ENCODE data around the gene LRRC8B.

Gene LRRC8B

DNA sequence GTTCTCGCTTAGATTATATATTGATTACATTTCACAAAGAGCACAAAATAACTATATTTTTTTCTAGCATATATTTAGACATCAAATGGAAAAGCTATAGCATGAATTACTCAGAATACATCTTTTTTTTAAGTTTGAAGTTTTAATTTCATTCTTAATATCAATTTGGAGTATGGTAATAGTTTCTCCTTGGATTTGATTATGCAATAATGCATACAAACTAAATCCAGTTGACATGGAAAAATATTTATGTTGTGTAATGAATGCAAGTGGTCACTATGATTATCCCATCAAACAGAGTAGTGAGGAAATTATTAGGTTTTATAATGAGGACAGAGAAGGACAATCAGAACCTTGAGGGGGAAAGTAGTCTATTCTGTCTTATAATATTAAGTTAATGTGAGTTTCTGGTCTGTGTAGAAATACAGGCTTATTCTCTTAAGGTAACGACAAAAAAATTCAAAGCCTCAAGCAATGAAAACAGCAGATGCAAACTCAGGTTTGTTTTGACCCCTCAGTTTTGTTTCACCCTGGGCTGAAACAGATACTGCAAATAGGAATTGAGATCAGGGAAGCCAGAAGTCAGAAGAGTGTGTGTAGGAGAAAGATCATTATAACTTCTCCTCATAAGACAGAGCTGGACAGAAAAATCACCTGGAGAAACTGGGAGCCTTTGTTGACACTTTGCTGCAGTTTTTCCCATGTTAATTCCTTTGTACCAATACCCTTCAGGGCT lies 23.7 kb downstream of the LRRC8B start:
- no peak for DNase-seq

DNA sequence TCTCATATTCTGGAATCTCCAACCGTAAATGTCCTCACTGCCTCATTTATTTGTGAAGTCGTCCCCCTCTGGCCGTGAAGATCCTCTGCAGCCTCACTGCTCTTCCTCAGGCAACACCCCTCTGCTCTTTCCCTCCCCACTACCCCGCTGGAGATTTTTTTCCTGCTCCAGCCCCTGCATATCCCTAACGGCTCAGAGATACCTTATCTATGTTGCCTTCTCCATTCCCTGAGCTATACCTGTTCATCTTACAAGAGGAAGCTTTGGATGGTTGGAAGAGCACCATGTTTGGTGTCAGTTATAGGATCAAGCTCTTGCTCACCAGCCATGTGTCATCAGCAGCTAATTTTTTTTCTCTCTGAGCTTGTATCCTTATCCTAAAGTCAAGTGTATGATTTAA lies 26.4 kb downstream of the LRRC8B start:
- no peak for DNase-seq

DNA sequence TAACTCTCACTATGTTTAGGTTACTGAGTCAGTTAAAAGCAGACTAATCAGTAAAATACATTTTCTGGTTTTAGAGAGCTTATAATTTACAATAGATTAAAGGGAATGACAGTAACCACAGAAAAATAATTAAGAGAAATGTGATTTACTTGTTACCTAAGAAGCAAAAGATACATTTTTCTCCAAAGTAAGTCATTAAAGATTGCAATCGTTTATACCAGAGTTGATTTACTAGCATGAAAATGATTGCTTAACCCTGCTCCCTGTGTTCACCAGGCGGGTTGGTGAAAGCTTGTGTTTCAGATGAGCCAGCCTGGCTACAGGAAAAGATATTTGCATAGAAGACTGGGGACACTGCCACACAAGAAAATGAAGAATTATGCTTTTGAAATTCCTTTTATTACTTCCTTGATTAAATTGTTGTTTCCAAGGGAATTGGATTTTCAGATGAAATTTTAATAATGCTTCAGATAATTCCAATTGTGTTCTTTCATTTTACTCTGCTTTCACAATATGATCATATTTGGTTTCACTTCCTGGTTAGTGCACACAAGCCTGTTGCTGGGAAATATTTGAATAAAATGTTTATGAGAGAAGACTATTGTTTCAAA lies 27.9 kb downstream of the LRRC8B start:
- no peak for DNase-seq

DNA sequence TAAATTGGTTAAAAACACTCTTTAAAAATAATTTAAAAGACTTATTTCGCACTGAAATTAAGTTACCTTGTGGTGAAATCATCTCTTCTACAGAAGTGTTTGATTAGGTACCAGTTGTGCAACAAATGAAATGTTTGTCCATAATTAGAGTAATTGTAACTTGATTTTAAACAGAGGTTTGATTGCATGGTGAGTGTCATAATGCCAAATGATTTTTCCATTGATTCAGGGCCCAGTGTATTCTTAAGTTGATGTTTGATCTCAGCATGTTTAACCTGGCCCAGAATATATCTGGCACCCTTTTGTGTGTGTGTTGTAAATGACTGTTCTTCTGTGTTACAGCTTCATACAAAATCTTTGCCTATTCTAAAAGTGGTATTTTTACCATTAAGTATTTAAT lies 28.5 kb downstream of the LRRC8B start:
- no peak for DNase-seq

DNA sequence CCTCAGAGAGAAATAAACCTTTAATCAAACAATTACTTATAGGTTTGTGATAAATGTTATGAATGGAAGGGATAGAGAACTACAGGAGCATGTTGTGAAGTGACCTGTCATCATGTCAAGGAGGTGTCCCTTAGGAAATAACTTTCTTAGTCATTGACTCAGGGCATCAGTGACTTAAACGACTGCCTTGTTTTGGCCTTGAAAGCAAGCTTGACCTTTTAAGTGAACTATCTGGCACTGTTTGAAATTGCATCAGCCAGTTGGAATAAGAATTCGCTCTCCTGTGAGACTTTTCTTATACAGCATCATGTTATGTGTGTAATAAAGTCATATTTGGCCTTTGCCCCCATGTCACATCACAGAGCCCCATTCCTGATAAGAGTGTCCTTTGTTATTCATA lies 30.9 kb downstream of the LRRC8B start:
- DNase-seq: no peak

DNA sequence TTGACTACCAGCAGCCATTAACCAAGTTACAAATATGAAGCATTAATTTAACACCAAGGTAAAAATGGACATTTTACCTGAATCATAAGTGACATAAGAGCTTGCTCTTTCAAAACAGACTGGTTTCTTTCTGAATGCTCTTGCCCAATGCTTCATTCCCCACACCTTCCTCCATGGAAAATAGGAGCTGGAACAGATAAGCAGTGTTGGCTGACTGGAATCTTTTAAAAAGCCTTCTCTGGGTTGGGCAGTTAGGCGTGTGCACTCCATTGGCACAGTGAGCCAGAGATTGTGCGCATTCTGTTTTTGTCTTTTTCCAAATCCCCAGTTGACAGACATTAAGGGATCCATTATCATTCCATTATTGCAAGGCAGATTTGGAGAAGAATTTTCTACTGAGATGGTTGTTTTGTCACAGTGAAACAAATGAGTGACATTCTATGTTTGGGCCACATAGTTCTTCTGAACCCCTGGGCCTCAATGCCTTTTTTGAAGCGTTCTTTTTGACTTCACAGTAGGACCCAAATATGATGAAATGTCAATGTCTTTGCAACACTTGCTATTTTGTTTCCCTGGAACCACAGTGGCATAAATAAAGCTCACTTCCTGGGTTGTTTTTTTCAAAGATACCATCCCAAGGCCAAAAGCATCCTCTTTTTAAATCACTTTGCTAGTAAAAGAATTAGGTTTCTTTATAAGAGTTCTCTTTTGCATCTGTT lies 32.3 kb downstream of the LRRC8B start:
- DNase-seq: no peak

DNA sequence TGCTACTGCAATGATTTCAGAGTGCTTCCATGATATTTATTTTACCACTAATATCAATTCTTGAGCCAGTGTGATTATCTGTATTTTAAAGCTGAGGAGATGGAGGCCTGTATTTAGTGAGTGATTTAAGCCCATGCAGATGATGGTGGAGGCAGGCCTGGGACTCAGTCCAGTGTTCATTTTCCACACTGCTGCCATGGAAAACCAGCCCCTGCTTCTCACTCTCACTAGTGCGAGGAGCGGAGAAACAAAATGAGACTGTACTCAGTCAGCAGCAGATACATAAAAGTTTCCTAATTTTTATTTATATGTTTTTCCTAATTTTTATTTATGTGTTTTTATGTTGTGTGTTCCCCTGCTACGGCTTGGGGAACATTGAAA lies 32.8 kb downstream of the LRRC8B start:
- DNase-seq: no peak

DNA sequence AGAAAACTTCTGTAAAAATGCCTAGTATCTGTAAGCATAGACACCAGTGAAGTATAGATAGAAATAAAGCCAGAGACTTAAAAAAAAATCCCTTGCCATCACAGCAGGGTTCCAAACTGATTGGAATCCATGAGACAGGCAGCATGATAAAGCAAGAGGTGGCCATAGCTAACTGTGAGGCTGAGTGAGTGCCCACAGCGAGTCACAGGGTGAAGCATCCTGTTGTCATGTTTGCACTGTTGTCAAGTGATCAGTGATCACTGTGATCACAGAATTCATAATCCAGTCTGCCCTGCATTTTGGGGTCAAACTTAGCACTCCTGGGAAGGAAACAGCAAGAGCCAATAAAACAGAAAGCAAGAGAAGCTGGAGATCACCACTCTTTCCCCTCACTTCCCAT lies 33.3 kb downstream of the LRRC8B start:
- DNase-seq: no peak

DNA sequence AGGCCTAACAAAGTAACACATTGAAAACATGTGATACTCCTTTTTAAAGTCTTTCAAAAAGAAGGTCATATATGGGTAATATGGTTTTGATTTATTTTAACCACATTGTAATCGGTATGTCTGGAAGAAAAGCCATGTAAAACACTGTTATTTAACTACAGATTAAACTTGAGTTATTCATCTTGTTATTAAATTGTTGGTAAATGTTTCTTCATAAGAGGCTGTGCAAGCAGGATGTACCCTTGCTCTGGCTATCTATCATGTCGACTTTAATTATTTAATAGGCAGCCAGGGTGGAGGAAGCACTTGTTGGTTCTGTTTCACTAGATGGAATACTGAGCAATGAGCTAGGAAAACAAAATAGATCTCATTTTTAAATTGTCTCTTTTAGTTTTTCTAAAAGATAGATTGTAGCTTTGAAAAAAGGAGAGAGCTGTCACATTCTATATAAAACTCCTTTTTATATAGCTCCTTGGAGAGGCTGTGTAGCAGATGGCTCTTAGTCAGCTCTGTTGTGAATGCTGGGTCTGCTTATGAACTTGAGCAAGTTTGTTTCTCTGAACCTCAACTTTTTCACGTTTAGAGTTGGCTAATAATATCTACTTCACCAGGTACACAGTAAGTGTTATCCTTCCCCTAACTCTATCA lies 39.5 kb downstream of the LRRC8B start:
- no peak for DNase-seq

DNA sequence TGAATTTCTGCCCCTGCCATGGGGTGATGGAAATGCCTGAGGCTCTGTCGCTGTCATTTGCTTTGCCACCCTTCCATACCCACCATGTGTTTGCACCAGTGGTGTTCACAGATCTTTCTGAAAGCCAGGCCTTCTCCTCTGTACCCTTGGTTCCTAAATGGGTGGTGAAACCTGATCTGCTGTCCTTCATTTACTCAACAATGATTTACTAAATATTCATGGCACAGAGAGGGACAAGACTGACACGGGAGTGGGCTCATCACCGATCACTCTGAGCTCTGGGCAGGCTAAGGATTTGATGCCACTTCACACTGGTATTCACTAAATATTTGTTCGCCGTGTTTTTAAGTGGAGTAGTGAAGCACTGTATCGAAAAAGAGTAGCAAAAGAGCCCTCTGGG lies 40.9 kb downstream of the LRRC8B start:
- DNase-seq: no peak

DNA sequence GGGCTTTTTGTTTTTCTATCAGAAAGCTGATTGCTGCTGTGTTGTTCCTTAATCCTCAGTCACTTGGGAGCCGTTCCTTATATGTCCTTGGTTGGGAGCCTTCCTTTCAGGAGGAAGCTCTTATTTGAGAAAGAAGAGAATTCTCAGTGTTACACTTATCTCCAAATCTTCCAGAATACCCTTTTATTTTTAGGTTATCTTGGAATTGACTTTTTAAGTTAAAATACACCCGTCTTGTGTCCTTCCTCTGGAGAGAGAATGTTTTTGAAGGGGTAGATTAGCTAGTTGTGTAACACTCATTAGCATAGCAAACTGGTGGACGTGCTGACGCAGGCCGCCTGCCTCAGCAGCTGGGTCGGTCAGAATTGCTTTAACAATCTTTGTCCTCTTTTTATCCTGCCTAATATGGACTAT lies 42.1 kb downstream of the LRRC8B start:
- no peak for DNase-seq

DNA sequence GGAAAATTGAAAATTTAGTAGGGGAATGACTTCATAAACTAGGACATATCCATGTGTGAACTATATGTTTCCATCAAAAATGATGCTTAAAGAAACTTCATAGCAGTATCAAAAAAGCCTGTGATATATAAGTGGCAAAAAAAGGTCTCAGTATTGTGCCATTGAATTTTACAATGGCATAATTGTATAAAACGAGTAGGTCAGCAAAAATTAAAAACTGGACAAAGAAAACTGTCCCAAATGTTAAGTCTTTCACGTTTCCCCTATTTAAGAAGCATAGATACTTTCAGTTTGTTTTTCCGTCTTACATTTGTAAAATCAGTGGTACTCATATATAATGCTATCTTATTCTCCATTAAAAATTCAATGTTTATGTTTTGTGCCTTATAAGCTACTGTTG lies 43.2 kb downstream of the LRRC8B start:
- no peak for DNase-seq

DNA sequence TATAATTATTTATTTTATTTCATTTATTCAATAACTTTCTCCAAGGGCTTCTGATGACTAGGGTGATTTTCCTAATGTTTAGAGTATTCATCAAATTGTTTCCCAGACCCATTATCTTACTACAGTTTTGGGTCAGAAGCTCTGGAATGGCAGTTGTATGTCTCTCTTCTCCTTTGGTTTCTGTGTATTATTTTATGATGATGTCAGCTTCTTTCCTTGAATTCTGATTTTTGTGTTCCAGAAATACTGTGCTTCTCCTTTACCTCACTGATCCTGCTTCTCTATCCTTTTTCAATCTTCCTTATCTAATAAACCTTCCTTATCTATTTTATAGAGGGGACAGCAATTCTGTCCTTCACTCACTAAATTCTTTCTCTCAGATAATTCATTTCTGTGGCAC lies 48.8 kb downstream of the LRRC8B start:
- no peak for DNase-seq

DNA sequence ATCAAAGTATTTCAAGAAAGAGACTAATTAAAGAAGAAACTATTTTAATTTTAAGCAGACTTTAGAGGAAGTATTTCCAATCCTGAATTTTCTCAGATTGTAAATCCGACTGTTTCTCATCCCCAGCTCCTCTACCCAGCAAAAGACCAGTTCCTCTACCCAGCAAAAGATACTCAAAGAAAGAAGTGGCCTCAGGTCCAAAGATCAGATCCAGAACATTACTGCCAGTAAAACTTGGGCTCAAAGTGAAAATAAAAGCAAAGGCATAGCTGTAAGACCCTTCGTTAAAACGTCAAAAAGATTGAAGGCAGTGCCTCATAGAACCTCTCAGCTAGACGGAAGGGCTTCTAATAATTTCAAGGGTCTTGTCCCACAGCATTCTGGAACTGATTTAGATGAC lies 50.0 kb downstream of the LRRC8B start:
- no peak for DNase-seq

DNA sequence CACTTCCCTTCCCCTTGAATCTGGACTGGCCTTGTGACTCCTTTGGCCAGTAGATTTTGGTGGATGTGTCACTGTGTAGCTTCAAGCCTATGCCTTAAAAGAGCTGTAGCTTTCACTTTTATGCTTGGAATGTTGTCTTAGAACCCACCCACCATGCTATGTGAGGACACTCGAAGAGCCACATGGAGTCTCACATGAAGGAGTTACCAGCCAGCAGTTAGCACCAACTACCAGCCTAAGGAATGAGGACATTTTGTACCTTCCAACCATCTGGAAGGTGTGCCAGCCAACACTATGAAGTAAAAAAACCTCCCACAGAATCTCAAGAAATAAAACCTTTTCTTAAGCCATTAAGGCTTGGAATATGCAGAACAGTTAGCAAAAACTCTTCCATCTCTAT lies 50.6 kb downstream of the LRRC8B start:
- DNase-seq: no peak

DNA sequence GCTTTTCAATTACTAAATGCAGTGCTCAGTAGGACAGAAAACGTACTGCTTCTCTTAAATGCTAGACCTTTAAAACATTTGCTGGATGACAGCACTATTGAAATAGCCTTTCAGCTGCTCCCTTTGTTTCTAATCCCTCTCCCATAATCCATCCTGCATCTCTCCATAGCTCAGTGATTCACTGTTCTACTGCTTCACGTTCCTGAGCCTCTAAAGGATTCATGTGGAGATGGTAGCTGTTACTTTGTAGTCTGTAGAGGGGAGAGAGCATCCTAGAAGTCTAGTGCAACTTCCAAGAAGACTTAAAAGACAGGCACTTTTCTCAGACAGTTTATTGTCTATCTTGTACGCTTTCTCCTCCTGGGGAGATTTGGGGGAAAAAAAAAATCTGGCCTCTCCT lies 51.4 kb downstream of the LRRC8B start:
- DNase-seq: no peak

DNA sequence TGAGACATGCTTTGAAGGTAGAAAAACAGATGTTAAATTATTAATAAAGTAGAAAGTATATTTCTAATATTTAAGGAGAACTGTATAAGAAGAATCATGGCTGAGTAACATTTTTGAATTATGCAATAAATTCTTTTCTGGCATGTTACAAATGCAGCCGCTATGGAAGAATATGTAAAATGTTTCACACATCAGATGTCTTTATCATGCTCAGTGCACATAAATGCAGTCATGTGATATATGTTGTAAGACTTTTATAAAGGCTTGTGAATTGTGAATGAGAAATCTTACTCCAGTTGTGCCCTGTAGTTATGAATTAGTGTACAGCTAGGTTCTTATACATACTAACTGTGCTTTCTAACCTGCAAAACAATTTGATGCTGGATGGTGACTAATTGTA lies 53.5 kb downstream of the LRRC8B start:
- DNase-seq: no peak

DNA sequence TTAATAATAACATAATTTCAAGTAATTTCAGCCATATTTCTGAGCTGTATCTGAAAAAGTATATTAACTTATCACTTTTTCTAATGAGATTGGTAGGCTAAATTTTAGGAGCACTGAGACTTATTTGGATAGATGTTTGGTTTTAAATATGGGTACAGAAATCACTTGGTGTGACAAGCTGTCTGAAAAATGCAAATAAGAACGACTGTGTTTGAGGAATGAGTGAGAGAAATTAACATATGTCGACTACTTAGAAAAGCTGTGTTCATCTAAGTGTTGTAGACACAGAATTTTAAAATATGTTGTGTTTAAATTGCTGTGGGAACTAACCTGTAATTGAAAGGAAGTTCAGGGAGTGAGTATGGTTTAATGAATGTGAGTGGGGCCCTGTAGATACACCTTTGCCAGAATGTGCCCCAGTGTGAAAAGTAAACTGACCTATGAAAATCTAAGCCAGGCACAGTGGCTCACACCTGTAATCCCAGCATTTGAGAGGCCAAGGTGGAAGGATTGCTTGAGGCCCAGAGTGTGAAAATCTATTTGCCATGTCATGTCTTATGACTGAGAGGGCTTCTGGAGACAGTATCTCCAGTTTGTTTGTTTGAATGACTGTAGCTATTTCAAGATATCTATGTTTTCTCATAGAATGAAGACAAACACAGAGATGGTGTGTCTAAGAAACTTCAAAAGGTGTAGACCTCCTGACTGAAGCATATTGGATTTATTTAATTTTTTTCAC lies 54.5 kb downstream of the LRRC8B start:
- no peak for DNase-seq

DNA sequence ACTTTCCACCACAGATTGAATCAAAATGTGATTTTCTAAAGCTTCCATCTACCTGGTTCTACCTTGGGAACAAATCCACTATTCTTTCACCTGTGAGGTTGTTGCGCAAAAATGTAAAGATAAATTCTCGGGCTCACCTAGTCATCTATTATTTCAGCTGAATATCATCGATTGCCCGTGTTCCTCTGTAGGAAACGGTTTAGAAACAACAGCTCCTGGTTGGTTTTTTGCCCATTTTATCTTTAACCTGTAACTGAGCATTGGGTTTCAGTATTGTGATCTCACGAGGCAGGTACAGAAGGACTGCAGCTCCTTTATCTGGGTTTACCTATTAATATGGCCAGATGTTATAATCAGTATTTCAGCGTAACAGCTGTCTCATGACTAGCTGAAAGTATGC lies 55.4 kb downstream of the LRRC8B start:
- no peak for DNase-seq

DNA sequence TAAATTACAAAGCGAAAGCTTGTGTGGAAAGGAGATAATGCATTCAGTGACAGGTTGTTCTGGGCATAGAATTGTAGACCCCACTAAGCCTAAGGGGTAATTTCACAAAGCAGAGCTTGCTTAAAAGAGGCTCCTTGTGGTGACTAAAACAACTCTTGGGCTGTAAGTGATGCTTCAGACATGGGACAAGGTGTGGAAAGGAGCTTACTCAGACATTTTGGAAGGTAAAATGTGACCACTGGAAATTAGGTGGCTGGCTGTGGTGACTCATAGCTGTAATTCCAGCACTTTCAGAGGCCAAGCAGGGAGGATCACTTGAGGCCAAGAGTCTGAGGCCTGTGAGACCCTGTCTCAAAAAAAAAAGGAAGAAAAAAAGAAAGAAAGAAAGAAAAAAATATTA lies 57.2 kb downstream of the LRRC8B start:
- DNase-seq: no peak

DNA sequence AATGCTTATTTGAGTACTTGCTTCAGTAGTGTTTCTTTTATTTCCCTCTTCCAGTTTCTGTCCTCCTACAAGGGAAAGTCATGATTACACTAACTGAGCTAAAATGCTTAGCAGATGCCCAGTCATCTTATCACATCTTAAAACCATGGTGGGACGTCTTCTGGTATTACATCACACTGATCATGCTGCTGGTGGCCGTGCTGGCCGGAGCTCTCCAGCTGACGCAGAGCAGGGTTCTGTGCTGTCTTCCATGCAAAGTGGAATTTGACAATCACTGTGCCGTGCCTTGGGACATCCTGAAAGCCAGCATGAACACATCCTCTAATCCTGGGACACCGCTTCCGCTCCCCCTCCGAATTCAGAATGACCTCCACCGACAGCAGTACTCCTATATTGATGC lies 57.9 kb downstream of the LRRC8B start:
- DNase-seq: no peak

DNA sequence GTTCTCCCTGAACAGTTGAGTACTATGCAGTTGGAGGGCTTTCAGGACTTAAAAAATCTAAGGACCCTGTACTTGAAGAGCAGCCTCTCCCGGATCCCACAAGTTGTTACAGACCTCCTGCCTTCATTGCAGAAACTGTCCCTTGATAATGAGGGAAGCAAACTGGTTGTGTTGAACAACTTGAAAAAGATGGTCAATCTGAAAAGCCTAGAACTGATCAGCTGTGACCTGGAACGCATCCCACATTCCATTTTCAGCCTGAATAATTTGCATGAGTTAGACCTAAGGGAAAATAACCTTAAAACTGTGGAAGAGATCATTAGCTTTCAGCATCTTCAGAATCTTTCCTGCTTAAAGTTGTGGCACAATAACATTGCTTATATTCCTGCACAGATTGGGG lies 59.6 kb downstream of the LRRC8B start:
- no peak for DNase-seq

DNA sequence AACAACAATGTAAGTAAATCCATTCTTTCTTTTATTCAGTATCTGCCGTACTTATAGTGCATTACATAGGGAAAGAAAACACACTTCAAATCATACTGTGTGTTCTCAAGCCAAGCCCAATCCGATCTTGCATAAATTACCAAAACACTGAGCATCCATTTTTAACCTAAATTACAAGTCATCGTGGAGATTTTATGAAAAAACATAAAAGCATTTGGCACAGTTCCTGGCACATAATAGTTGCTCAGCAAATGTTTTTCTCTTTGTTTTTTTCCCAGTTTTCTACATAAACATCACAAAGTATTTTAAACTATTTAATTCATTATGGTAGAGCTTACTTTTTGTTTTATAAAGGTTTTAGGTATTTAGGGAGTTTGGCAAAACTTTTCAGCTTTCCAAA lies 60.2 kb downstream of the LRRC8B start:
- no peak for DNase-seq
